Measurements from ENCODE around the gene SPOCK3. TPM values are rescaled to one million over a fixed set of nuclear protein-coding genes. Genes with fewer than 3 reads are reported as not detected.

The SPOCK3 gene
- polyA plus RNA-seq, 2 of the 4 experiments (the other 2 are of a cell fraction): 0.15 to 0.61 TPM

GRCh38 chr4:167216783-167217182 lies 17.5 kb downstream of the SPOCK3 start:
- Histone ChIP-seq H3K27ac (no peak overlapping the region), H3K4me2 (no peak overlapping the region), H3K4me1 (peaks cover 17% of the 10 kb centered on the region; the same call in 2 of the 3 replicates), H3K9me3 (no peaks in the 10 kb centered on the region), H3K4me3 (no peak overlapping the region)
- WGBS (ENCODE audit: missing lambda C conversion rate): 34% methylated on average over 2 of the region's 2 CpGs
- no peak for TF ChIP-seq RNF2 (IDR thresholded peaks at IDR 0.05; ENCODE audit: borderline replicate concordance, low read depth)
- TF ChIP-seq MAZ (IDR thresholded peaks at IDR 0.05; ENCODE audit: borderline replicate concordance, low read depth, low read length): no peak
- no peak for TF ChIP-seq NPAS2 (CRISPR knock-in tag; IDR thresholded peaks at IDR 0.05; ENCODE audit: borderline replicate concordance)
- no peak for TF ChIP-seq HES2 (IDR thresholded peaks at IDR 0.05)
- no peak for TF ChIP-seq KDM1A (IDR thresholded peaks at IDR 0.05; ENCODE audit: low read depth)
- TF ChIP-seq MAX (IDR thresholded peaks at IDR 0.05): no peak
- TF ChIP-seq FOSL2 (IDR thresholded peaks at IDR 0.05): no peak
- TF ChIP-seq FOSL2 (CRISPR knock-in tag; IDR thresholded peaks at IDR 0.05): no peak
- no peak for TF ChIP-seq BHLHE40 (IDR thresholded peaks at IDR 0.05; ENCODE audit: low read depth, low read length)
- no peak for TF ChIP-seq JUN (IDR thresholded peaks at IDR 0.05)
- no peak for TF ChIP-seq GATA3 (IDR thresholded peaks at IDR 0.05; ENCODE audit: borderline replicate concordance)
- no peak for TF ChIP-seq RCOR1 (IDR thresholded peaks at IDR 0.05; ENCODE audit: low read depth, low read length)
- no peak for TF ChIP-seq MYC (IDR thresholded peaks at IDR 0.05; ENCODE audit: borderline replicate concordance, low read length)
- TF ChIP-seq FOSB (CRISPR knock-in tag; IDR thresholded peaks at IDR 0.05): no peak
- TF ChIP-seq KDM5A (IDR thresholded peaks at IDR 0.05): no peak
- no peak for TF ChIP-seq POLR2A (IDR thresholded peaks at IDR 0.05; ENCODE audit: low read length)
- ChIA-PET CTCF (interaction anchor here (1.0 kb wide), 1 partner anchor 11 kb away, joined by 3 read pairs; no protein-coding TSS in a partner anchor), POLR2A (no interaction called here)
- no peak for DNase-seq (ENCODE audit: low read depth in 1 of 2, low spot score in 1 of 2)
- no peak for FAIRE-seq
- no peak for ATAC-seq

DNA sequence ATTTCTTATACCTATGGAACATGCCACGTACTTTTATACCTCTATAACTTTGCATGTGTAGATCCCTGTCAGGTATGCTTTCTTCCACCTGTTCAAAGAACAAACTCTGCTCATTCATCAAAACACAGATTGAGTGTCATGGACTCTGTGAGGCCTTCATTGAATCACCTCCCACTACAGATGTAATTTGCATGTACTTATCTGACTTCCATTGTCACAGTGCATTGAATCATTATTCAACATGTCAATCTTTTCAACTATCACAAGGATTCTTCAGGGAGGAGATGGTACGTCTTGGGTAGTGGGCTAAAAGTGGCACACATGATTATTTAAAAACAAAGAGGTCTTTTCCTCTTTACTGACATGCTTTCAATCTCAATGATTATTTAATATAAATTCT lies 24.1 kb downstream of the SPOCK3 start:
- 58% methylated on average over 2 of the region's 2 CpGs for WGBS (ENCODE audit: missing lambda C conversion rate)
- Histone ChIP-seq H3K4me2 (no peak overlapping the region), H3K27ac (no peak overlapping the region), H3K4me3 (no peak overlapping the region), H3K4me1 (no peaks in the 10 kb centered on the region), H3K9me3 (no peaks in the 10 kb centered on the region)
- ChIA-PET CTCF (no interaction called here), POLR2A (no interaction called here)
- TF ChIP-seq HOXB13 (CRISPR knock-in tag; IDR thresholded peaks at IDR 0.05; ENCODE audit: low read depth) (no peak), ZFP36 (IDR thresholded peaks at IDR 0.05; ENCODE audit: borderline replicate concordance, partially characterized antibody) (no peak), NPAS2 (CRISPR knock-in tag; IDR thresholded peaks at IDR 0.05; ENCODE audit: borderline replicate concordance) (no peak), MYC (IDR thresholded peaks at IDR 0.05; ENCODE audit: borderline replicate concordance, low read length) (no peak), ATOH8 (CRISPR knock-in tag; IDR thresholded peaks at IDR 0.05; ENCODE audit: low read depth) (no peak), ELK1 (IDR thresholded peaks at IDR 0.05; ENCODE audit: low read depth, low read length) (no peak), CEBPB (IDR thresholded peaks at IDR 0.05) (no peak), FOSL2 (IDR thresholded peaks at IDR 0.05) (no peak), FOSL2 (CRISPR knock-in tag; IDR thresholded peaks at IDR 0.05) (no peak), RCOR1 (IDR thresholded peaks at IDR 0.05; ENCODE audit: low read depth, low read length) (no peak), BCL3 (IDR thresholded peaks at IDR 0.05) (no peak)
- ATAC-seq (no peak), FAIRE-seq (no peak), DNase-seq (ENCODE audit: low read depth in 1 of 2, low spot score in 1 of 2) (no peak)
